ENCODE measurements around the gene STK32B. TPM values are rescaled to one million over a fixed set of nuclear protein-coding genes. Genes with fewer than 3 reads are reported as not detected.

The STK32B gene
- total and polyA plus RNA-seq, 2 donors (not counting 3 experiments of a cell fraction or from before 2014, with no cell fraction given) = 5.6 to 7.8 TPM

- no TSS peak for BruUV-seq (replicated peaks)
- intact Hi-C loops (cut with micrococcal nuclease) (no loop called here), dilution Hi-C loops (cut with MboI; ENCODE audit: extremely low pct_ligation_motif_present, low sequenced_read_pairs) (no loop called here)
- H3K4me1 ChIP-seq (ENCODE audit: control insufficient read depth, extremely low read depth, insufficient read depth, low read length) = no peaks in the 10 kb centered on the region
- no peak overlapping the region for H3K27ac ChIP-seq (ENCODE audit: insufficient read depth, low read depth, low read length)
- H3K9ac ChIP-seq (replicated peaks; ENCODE audit: extremely low read depth, insufficient read depth, low read length) = no peak overlapping the region
- no peaks in the 10 kb centered on the region for H3K36me3 ChIP-seq (ENCODE audit: control insufficient read depth in 2 of 2, extremely low read depth in 1 of 2, insufficient read depth in 2 of 2, low read length in 2 of 2)
- no peak overlapping the region for H3K4me2 ChIP-seq (ENCODE audit: insufficient read depth, low read length)
- no peaks in the 10 kb centered on the region for H3K9me3 ChIP-seq (replicated peaks; ENCODE audit: control insufficient read depth, insufficient read depth, low read length)
- no peak for DNase-seq (ENCODE audit: low read depth, low spot score)
- ChIA-PET POLR2A (no interaction called here), CTCF (no interaction called here)
- no peak overlapping the region for H3K4me3 ChIP-seq (replicated peaks in 1 of 3; ENCODE audit: insufficient read depth in 1 of 3, low read depth in 1 of 3, low read length in 3 of 3)
- FAIRE-seq = no peak
- H3K9me1 ChIP-seq (replicated peaks; ENCODE audit: control insufficient read depth, extremely low read depth, insufficient read depth, low read length) = no peaks in the 10 kb centered on the region
- H2AFZ ChIP-seq (ENCODE audit: low read depth, low read length) = no peak overlapping the region
- H4K20me1 ChIP-seq (replicated peaks; ENCODE audit: control insufficient read depth, extremely low read depth, insufficient read depth, low read length) = no peaks in the 10 kb centered on the region
- H3K79me2 ChIP-seq (ENCODE audit: control insufficient read depth, insufficient read depth, low read length) = no peaks in the 10 kb centered on the region
- no peaks in the 10 kb centered on the region for H3K27me3 ChIP-seq (ENCODE audit: control insufficient read depth in 2 of 2, insufficient read depth in 2 of 2, low read length in 2 of 2)
- TF ChIP-seq MAX (IDR thresholded peaks at IDR 0.05; ENCODE audit: insufficient read depth, insufficient read length) (no peak), EZH2 (IDR thresholded peaks at IDR 0.05; ENCODE audit: borderline replicate concordance, low read depth, low read length, severe bottlenecking) (no peak), FOS (IDR thresholded peaks at IDR 0.05; ENCODE audit: borderline replicate concordance, insufficient read depth, low read length) (no peak), CTCF (IDR thresholded peaks at IDR 0.05; ENCODE audit: extremely low read depth in 1 of 2, insufficient read depth in 1 of 2, low read depth in 1 of 2, low read length in 2 of 2) (no peak), JUN (IDR thresholded peaks at IDR 0.05; ENCODE audit: borderline replicate concordance, insufficient read depth, insufficient read length, low read depth) (no peak), MYC (IDR thresholded peaks at IDR 0.05; ENCODE audit: low read depth, low read length) (no peak), GATA2 (IDR thresholded peaks at IDR 0.05; ENCODE audit: insufficient read depth, insufficient read length, low read depth, low read length) (no peak), POLR2AphosphoS5 (IDR thresholded peaks at IDR 0.05; ENCODE audit: insufficient read depth, low read depth, low read length) (no peak), POLR2A (IDR thresholded peaks at IDR 0.05; ENCODE audit: low read depth, low read length) (no peak)
These were observed 134.3 kb downstream of the STK32B start for GRCh38 chr4:5185551-5185950.

Data from endothelial cell of umbilical vein (primary cell).